H54 (cell line): ENCODE measurements around the gene MISP3.

ENCODE experiments used
- DNase-seq: peaks from one replicate; pipeline ENCODE4 v3.0.0; 2011; ENCODE audit warnings: low spot score, mixed read lengths; ENCODE audit not compliant: insufficient read length
- FAIRE-seq: peaks from 3 replicates; lab custom pipeline; 2011; peaks lifted over from hg19 to GRCh38; lab: Jason Lieb, UNC
- POLR2A ChIP-seq: IDR thresholded peaks from 2 replicates; pipeline ENCODE4 v1.6.1; 2011; ENCODE audit warnings: low read depth, mild to moderate bottlenecking, low read length

The MISP3 gene

DNA sequence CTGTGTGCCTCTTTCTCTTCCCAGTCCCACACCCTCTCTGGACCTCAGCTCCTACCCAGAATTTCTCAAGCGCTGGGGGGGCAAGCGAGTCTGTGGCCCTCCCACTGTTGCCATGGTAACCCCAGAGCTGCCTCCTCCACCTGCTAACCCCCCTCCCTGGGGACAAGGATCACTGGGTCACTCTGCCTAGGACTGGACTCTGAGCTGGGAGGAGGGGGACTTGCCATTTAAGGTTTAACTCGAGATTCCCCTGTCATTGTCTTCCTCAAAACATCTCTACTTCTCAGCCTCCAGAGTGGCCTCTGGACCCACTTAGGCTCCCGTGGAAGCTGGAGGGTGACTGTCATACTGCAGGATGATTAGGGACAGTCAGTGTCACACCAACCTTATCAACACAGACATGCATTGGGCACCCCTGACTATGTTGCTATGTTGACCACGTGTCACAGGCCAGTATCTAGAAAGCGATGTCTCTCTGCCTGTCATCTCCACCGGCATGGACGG is 12.9 kb upstream of the MISP3 start:
- no peak for TF ChIP-seq POLR2A
- FAIRE-seq (no peak), DNase-seq (no peak)

DNA sequence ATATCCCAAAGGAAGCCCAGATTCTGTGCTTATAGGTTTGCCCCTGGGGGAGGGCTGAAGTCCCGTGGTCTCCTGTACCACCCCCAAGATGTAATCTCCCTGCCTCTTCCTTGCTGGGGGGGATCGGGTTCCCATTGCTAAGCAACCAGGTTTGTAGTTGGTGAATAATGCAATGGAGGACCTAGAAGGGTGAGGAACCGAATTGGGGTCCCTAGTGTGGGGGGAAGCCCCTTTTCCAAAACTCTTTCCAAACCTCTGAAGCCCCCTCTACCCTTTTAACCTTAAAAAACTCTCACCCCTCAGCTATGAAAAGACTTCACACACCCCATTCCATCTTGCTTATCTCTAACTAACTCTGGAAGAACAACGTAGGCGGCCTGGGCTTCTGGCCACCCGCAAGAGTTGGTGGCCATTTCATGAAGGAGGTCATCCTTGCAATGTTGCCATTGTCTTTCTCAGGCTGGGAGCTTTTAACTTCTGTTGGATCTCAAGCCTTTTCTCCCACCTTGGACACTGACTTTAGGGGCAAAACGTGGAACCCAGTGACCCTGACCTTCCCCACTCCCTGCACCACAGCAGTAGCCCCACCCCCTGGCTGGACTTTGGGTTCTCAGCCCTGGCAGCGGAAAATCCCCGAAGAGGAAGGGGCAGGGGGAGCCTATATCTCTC is 11.4 kb upstream of the MISP3 start:
- no peak for TF ChIP-seq POLR2A
- FAIRE-seq (no peak), DNase-seq (no peak)

GRCh38 chr19:14061751-14062557 is 10.6 kb upstream of the MISP3 start, which contains the start of gene PALM3:
Gene PALM3 (minus strand): TSS chr19:14062076. CDS start chr19:14061980, 96 bp downstream.
- no peak for TF ChIP-seq POLR2A
- no peak for FAIRE-seq
- DNase-seq: no peak

DNA sequence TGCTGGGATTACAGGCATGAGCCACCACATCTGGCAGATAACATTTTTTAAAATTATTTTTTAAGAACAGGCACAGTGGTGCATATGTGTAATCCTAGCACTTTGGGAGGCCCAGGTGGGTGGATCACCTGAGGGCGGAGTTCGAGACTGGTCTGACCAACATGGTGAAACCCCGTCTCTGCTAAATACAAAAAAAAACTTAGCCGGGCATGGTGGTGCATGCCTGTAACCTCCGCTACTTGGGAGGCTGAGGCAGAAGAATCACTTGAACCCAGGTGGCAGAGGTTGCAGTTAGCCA is 10.1 kb upstream of the MISP3 start:
- no peak for TF ChIP-seq POLR2A
- DNase-seq: no peak
- FAIRE-seq: no peak

DNA sequence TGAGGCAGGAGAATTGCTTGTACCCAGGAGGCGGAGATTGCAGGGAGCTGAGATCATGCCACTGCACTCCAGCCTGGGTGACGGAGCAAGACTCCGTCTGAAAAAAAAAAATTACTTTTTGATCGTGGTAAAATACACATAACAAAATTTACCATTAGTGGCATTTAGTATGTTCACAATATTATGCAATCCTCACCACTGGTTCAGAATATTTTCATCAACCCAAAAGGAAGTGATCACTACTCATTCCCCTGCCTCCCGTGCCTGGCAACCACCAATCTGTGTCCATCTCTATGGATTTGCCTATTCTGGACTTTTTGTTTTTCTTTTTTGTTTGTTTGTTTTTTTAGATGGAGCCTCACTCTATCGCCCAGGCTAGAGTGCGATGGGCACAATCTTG is 9.5 kb upstream of the MISP3 start:
- DNase-seq: no peak
- FAIRE-seq: no peak
- no peak for TF ChIP-seq POLR2A

DNA sequence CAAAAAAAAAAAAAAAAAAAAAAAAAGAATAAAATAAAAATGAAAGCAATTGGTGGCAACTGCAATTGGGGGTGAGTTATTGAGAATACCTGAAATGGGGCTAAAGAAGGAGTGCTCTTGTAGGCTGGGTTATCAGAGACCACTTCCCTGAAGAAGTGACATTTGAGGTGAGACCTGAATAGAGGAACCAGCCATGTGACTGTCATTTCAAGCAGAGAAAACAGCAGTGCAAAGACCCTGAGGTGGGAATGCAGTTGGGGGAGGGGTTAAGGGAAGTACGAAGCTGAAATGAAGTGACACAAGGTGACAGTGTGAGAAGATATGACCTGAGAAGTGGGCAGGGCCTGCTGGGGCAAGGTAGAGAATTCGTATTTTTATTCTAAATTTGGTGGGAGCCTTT is 6.5 kb upstream of the MISP3 start:
- FAIRE-seq (no peak), DNase-seq (no peak)
- no peak for TF ChIP-seq POLR2A

DNA sequence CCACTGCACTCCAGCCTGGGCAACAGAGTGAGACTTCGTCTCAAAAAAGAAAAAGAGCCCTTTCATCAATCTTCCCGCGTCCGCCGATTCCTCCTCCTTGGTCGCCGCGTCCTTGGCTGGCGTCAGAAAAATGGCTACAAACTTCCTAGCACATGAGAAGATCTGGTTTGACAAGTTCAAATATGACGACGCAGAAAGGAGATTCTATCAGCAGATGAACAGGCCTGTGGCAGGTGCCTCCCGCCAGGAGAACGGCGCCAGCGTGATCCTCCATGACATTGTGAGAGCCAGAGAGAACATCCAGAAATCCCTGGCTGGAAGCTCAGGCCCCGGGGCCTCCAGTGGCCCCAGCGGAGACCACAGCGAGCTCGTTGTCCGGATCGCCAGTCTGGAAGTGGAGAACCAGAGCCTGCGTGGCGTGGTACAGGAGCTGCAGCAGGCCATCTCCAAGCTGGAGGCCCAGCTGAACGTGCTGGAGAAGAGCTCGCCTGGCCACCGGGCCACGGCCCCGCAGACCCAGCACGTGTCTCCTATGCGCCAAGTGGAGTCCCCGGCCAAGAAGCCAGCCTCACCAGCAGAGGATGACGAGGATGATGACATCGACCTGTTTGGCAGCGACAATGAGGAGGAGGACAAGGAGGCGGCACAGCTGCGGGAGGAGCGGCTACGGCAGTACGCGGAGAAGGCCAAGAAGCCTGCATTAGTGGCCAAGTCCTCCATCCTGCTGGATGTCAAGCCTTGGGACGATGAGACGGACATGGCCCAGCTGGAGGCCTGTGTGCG is 2.1 kb upstream of the MISP3 start:
- DNase-seq (no peak), FAIRE-seq (no peak)
- no peak for TF ChIP-seq POLR2A

- FAIRE-seq: no peak
- DNase-seq: no peak
- no peak for TF ChIP-seq POLR2A
Observed at GRCh38 chr19:14073261-14073924, 807 bp downstream of the MISP3 start.

GRCh38 chr19:14073925-14074838 is 1.6 kb downstream of the MISP3 start:
- no peak for DNase-seq
- no peak for TF ChIP-seq POLR2A
- no peak for FAIRE-seq

- FAIRE-seq (no peak), DNase-seq (no peak)
- no peak for TF ChIP-seq POLR2A
Observed at GRCh38 chr19:14078411-14078810, 5.8 kb downstream of the MISP3 start.

GRCh38 chr19:14080887-14081796 is 8.6 kb downstream of the MISP3 start:
- peak; percentile 67 for TF ChIP-seq POLR2A
- FAIRE-seq (peak; percentile 85), DNase-seq (peak; percentile 94)
